CD4-positive, alpha-beta T cell (primary cell): ENCODE measurements around the gene SUPT6H. TPM values are rescaled to one million over a fixed set of nuclear protein-coding genes. Genes with fewer than 3 reads are reported as not detected.

Experiments
- ATAC-seq: fragments of 200-7000 bp; cut with Tn5 transposase; one replicate; pipeline ENCODE4 v1.10.0; 2022; ENCODE audit warnings: mild to moderate bottlenecking; ENCODE audit not compliant: poor library complexity
- CTCF ChIA-PET: fragments of 350-600 bp; sonication (Branson Sonifier 250); formaldehyde crosslinking; loops from one replicate; lab custom pipeline; 2021; ENCODE audit warnings: antibody characterized with exemption, inconsistent platforms; lab: Charles Lee
- POLR2A ChIA-PET: fragments of 350-600 bp; sonication (Branson Sonifier 250); formaldehyde crosslinking; loops from one replicate; lab custom pipeline; 2021; ENCODE audit warnings: antibody characterized with exemption, inconsistent platforms; lab: Charles Lee
- DNase-seq, 14 experiments: peaks; one replicate each; pipeline ENCODE4 v3.0.0-alpha.2; 2013 to 2020; ENCODE audit warnings: mixed read lengths in 2 of 14
- H3K27ac ChIP-seq, 2 donors: one replicate each; pipeline versions ENCODE4 v1.5.1 to v1.7.0; 2013; ENCODE audit warnings: low read length in 2 of 2, low read depth in 1 of 2, mild to moderate bottlenecking in 1 of 2
- H3K27me3 ChIP-seq, 2 experiments: 1 replicate in 1 of 2; 2 replicates in 1 of 2; pipeline versions ENCODE4 v1.6.1 to v1.7.0; 2013; ENCODE audit warnings: low read length in 2 of 2, control low read depth in 1 of 2, mild to moderate bottlenecking in 1 of 2, moderate library complexity in 1 of 2; ENCODE audit not compliant: insufficient read depth in 2 of 2, control insufficient read depth in 1 of 2
- H3K36me3 ChIP-seq: one replicate; pipeline ENCODE4 v1.6.1; 2013; ENCODE audit warnings: low read length, control low read depth; ENCODE audit not compliant: insufficient read depth
- H3K4me1 ChIP-seq: one replicate; pipeline ENCODE4 v1.6.1; 2013; ENCODE audit warnings: low read length, control low read depth; ENCODE audit not compliant: insufficient read depth
- H3K4me3 ChIP-seq: one replicate; pipeline ENCODE4 v1.5.1; 2013; ENCODE audit warnings: mild to moderate bottlenecking, low read length, moderate library complexity
- H3K9me3 ChIP-seq, 2 experiments: 1 replicate in 1 of 2; 2 replicates in 1 of 2; pipeline versions ENCODE4 v1.6.1 to v1.7.0; 2013; ENCODE audit warnings: low read length in 2 of 2, mild to moderate bottlenecking in 2 of 2, control low read depth in 1 of 2, moderate library complexity in 1 of 2; ENCODE audit not compliant: control insufficient read depth in 1 of 2, insufficient read depth in 1 of 2
- H3K27ac Mint-ChIP-seq: one replicate; pipeline ENCODE4 v1.8.0; 2020; ENCODE audit warnings: mixed read lengths
- H3K27me3 Mint-ChIP-seq: one replicate; pipeline ENCODE4 v1.8.0; 2021; ENCODE audit warnings: mixed read lengths
- H3K36me3 Mint-ChIP-seq: one replicate; pipeline ENCODE4 v1.8.0; 2021; ENCODE audit warnings: low read depth, mixed read lengths
- H3K4me1 Mint-ChIP-seq: one replicate; pipeline ENCODE4 v1.8.0; 2021; ENCODE audit warnings: low read depth, mixed read lengths
- H3K4me3 Mint-ChIP-seq: one replicate; pipeline ENCODE4 v1.8.0; 2020; ENCODE audit warnings: mild to moderate bottlenecking, mixed read lengths
- H3K9me3 Mint-ChIP-seq: one replicate; pipeline ENCODE4 v1.8.0; 2020; ENCODE audit warnings: mixed read lengths
- CTCF ChIP-seq: fragments of 200-600 bp; IDR thresholded peaks from one replicate; pipeline ENCODE4 v1.8.0; 2022; ENCODE audit warnings: antibody characterized with exemption, mild to moderate bottlenecking
- intact Hi-C, 2 experiments: fragments of 100-400 bp; cut with DNase I in 1 of 2; cut with micrococcal nuclease in 1 of 2; formaldehyde crosslinking; loops; one replicate each; pipeline versions ENCODE4 v1.15.1 to v1.9.0; 2023 to 2025; cut with DNase I, micrococcal nuclease
- total RNA-seq, 174 experiments: library from RNA in 2 of 174; stranded (reverse) in 2 of 174; gene quantifications; one replicate each; pipeline ENCODE4 v1.2.3 and lab custom pipeline; 2021 to 2026

The SUPT6H gene
- total RNA-seq, 2 experiments from 2014 or later, result 149 to 151 TPM

GRCh38 chr17:28689011-28689410 lies 27.0 kb downstream of the SUPT6H start:
- Histone ChIP-seq H3K27me3 (no peaks in the 10 kb centered on the region), H3K27ac (no peak overlapping the region), H3K4me3 (no peak overlapping the region), H3K4me1 (no peaks in the 10 kb centered on the region), H3K9me3 (no peaks in the 10 kb centered on the region), H3K36me3 (peaks cover 91% of the 10 kb centered on the region)
- ATAC-seq (no peak), DNase-seq (no peak)
- Mint-ChIP-seq H3K4me3 (no peak overlapping the region), H3K27ac (no peak overlapping the region), H3K27me3 (no peaks in the 10 kb centered on the region), H3K4me1 (no peaks in the 10 kb centered on the region), H3K9me3 (no peaks in the 10 kb centered on the region), H3K36me3 (peaks cover 92% of the 10 kb centered on the region)
- no peak for TF ChIP-seq CTCF
- ChIA-PET POLR2A (interaction anchor here (1.4 kb wide), 1 partner anchor 42 kb away, joined by 3 read pairs; no protein-coding TSS in a partner anchor), CTCF (no interaction called here)
- intact Hi-C loops, result no loop called here

GRCh38 chr17:28693869-28694268 lies 31.9 kb downstream of the SUPT6H start:
- ChIA-PET CTCF (no interaction called here), POLR2A (no interaction called here)
- H3K36me3 Mint-ChIP-seq, result peaks cover 89% of the 10 kb centered on the region
- no peaks in the 10 kb centered on the region for H3K27me3 Mint-ChIP-seq
- H3K36me3 ChIP-seq, result peaks cover 90% of the 10 kb centered on the region
- no peak for TF ChIP-seq CTCF
- intact Hi-C loops, result no loop called here
- H3K4me1 ChIP-seq, result no peaks in the 10 kb centered on the region
- H3K9me3 ChIP-seq, result no peaks in the 10 kb centered on the region
- no peaks in the 10 kb centered on the region for H3K4me1 Mint-ChIP-seq
- no peak overlapping the region for H3K4me3 ChIP-seq
- no peaks in the 10 kb centered on the region for H3K27me3 ChIP-seq
- no peak overlapping the region for H3K27ac ChIP-seq
- DNase-seq, result no peak
- no peak overlapping the region for H3K27ac Mint-ChIP-seq
- no peaks in the 10 kb centered on the region for H3K9me3 Mint-ChIP-seq
- no peak overlapping the region for H3K4me3 Mint-ChIP-seq
- ATAC-seq, result no peak

DNA sequence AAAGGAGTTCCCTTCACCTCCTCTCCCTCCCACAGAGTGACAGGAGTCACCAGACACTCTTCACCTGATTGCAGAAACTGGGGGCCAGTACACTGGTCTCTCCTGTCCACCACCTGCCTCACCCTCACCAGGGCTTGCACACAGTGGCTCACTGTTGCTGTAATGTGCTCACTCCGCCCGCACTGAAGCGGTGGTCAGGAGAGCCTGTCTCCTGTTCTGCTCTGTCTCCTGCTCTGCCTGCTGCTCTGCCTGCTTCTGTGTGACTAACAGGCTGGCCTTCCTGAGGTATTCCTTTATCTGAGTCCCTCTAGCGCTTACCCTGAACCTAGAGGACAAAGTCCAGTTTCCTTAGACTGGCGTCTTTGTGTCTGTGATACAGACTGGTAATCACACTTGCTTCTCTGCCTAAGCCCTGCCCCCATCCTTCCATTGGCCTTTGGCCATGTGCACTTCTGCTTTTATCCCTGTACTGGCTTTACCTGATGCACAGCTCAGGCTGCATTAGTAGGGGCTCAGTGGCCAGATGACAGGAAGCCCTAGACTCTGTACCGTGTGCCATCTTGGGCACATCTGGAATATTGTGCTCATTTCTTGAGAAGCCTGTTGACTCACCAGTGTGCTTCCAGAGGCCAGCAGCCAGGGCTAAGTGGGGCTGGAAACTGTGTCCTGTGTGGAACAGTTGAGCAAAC lies 36.4 kb downstream of the SUPT6H start:
- peaks cover 97% of the 10 kb centered on the region for H3K36me3 Mint-ChIP-seq
- CTCF ChIA-PET, result interaction anchor here (0.6 kb wide), 1 partner anchor 13 kb away, joined by 3 read pairs; the partner anchor contains the start of gene PROCA1

More for the DNA sequence above, 36.4 kb downstream of the SUPT6H start:
- H3K9me3 ChIP-seq, result no peaks in the 10 kb centered on the region
- intact Hi-C loops, result no loop called here
- TF ChIP-seq CTCF, result no peak
- ATAC-seq, result no peak
- no peak for DNase-seq
- H3K4me3 Mint-ChIP-seq, result no peak overlapping the region
- H3K9me3 Mint-ChIP-seq, result no peaks in the 10 kb centered on the region
- no peaks in the 10 kb centered on the region for H3K4me1 Mint-ChIP-seq
- no peaks in the 10 kb centered on the region for H3K4me1 ChIP-seq
- peaks cover 94% of the 10 kb centered on the region for H3K36me3 ChIP-seq
- no peaks in the 10 kb centered on the region for H3K27me3 Mint-ChIP-seq
- H3K27ac Mint-ChIP-seq, result no peak overlapping the region
- no peaks in the 10 kb centered on the region for H3K27me3 ChIP-seq
- no peak overlapping the region for H3K4me3 ChIP-seq
- no peak overlapping the region for H3K27ac ChIP-seq
- POLR2A ChIA-PET, result no interaction called here
